CD4-positive, alpha-beta T cell (primary cell): ENCODE data around the gene TM9SF3. TPM values are rescaled to one million over a fixed set of nuclear protein-coding genes. Genes with fewer than 3 reads are reported as not detected.

ENCODE experiments used
- ATAC-seq: fragments of 200-7000 bp; cut with Tn5 transposase; one replicate; pipeline ENCODE4 v1.10.0; 2022; ENCODE audit warnings: mild to moderate bottlenecking; ENCODE audit not compliant: poor library complexity
- CTCF ChIA-PET: fragments of 350-600 bp; sonication (Branson Sonifier 250); formaldehyde crosslinking; loops from one replicate; lab custom pipeline; 2021; ENCODE audit warnings: antibody characterized with exemption, inconsistent platforms; lab: Charles Lee
- POLR2A ChIA-PET: fragments of 350-600 bp; sonication (Branson Sonifier 250); formaldehyde crosslinking; loops from one replicate; lab custom pipeline; 2021; ENCODE audit warnings: antibody characterized with exemption, inconsistent platforms; lab: Charles Lee
- DNase-seq, 14 experiments: peaks; one replicate each; pipeline ENCODE4 v3.0.0-alpha.2; 2013 to 2020; ENCODE audit warnings: mixed read lengths in 2 of 14
- H3K27ac ChIP-seq, 2 donors: one replicate each; pipeline versions ENCODE4 v1.5.1 to v1.7.0; 2013; ENCODE audit warnings: low read length in 2 of 2, low read depth in 1 of 2, mild to moderate bottlenecking in 1 of 2
- H3K27me3 ChIP-seq, 2 experiments: 1 replicate in 1 of 2; 2 replicates in 1 of 2; pipeline versions ENCODE4 v1.6.1 to v1.7.0; 2013; ENCODE audit warnings: low read length in 2 of 2, control low read depth in 1 of 2, mild to moderate bottlenecking in 1 of 2, moderate library complexity in 1 of 2; ENCODE audit not compliant: insufficient read depth in 2 of 2, control insufficient read depth in 1 of 2
- H3K36me3 ChIP-seq: one replicate; pipeline ENCODE4 v1.6.1; 2013; ENCODE audit warnings: low read length, control low read depth; ENCODE audit not compliant: insufficient read depth
- H3K4me1 ChIP-seq: one replicate; pipeline ENCODE4 v1.6.1; 2013; ENCODE audit warnings: low read length, control low read depth; ENCODE audit not compliant: insufficient read depth
- H3K4me3 ChIP-seq: one replicate; pipeline ENCODE4 v1.5.1; 2013; ENCODE audit warnings: mild to moderate bottlenecking, low read length, moderate library complexity
- H3K9me3 ChIP-seq, 2 experiments: 1 replicate in 1 of 2; 2 replicates in 1 of 2; pipeline versions ENCODE4 v1.6.1 to v1.7.0; 2013; ENCODE audit warnings: low read length in 2 of 2, mild to moderate bottlenecking in 2 of 2, control low read depth in 1 of 2, moderate library complexity in 1 of 2; ENCODE audit not compliant: control insufficient read depth in 1 of 2, insufficient read depth in 1 of 2
- H3K27ac Mint-ChIP-seq: one replicate; pipeline ENCODE4 v1.8.0; 2020; ENCODE audit warnings: mixed read lengths
- H3K27me3 Mint-ChIP-seq: one replicate; pipeline ENCODE4 v1.8.0; 2021; ENCODE audit warnings: mixed read lengths
- H3K36me3 Mint-ChIP-seq: one replicate; pipeline ENCODE4 v1.8.0; 2021; ENCODE audit warnings: low read depth, mixed read lengths
- H3K4me1 Mint-ChIP-seq: one replicate; pipeline ENCODE4 v1.8.0; 2021; ENCODE audit warnings: low read depth, mixed read lengths
- H3K4me3 Mint-ChIP-seq: one replicate; pipeline ENCODE4 v1.8.0; 2020; ENCODE audit warnings: mild to moderate bottlenecking, mixed read lengths
- H3K9me3 Mint-ChIP-seq: one replicate; pipeline ENCODE4 v1.8.0; 2020; ENCODE audit warnings: mixed read lengths
- CTCF ChIP-seq: fragments of 200-600 bp; IDR thresholded peaks from one replicate; pipeline ENCODE4 v1.8.0; 2022; ENCODE audit warnings: antibody characterized with exemption, mild to moderate bottlenecking
- intact Hi-C, 2 experiments: fragments of 100-400 bp; cut with DNase I in 1 of 2; cut with micrococcal nuclease in 1 of 2; formaldehyde crosslinking; loops; one replicate each; pipeline versions ENCODE4 v1.15.1 to v1.9.0; 2023 to 2025; cut with DNase I, micrococcal nuclease
- total RNA-seq, 174 experiments: library from RNA in 2 of 174; stranded (reverse) in 2 of 174; gene quantifications; one replicate each; pipeline ENCODE4 v1.2.3 and lab custom pipeline; 2021 to 2026

Gene TM9SF3
- total RNA-seq, 2 experiments from 2014 or later, result 92.4 to 92.7 TPM

GRCh38 chr10:96573036-96573435, 13.8 kb downstream of the TM9SF3 start:
- no peaks in the 10 kb centered on the region for H3K9me3 Mint-ChIP-seq
- peaks cover 6% of the 10 kb centered on the region for H3K4me1 ChIP-seq
- H3K27ac ChIP-seq, result no peak overlapping the region
- peaks cover 84% of the 10 kb centered on the region for H3K4me1 Mint-ChIP-seq
- H3K27me3 ChIP-seq, result no peaks in the 10 kb centered on the region
- no peak for TF ChIP-seq CTCF
- intact Hi-C loops, result no loop called here
- no peak for DNase-seq
- no peaks in the 10 kb centered on the region for H3K27me3 Mint-ChIP-seq
- peaks cover 38% of the 10 kb centered on the region for H3K36me3 ChIP-seq
- ChIA-PET POLR2A (interaction anchor here (0.7 to 1.2 kb wide), 2 partner anchors 10 to 14 kb away, joined by 3 to 4 read pairs; no protein-coding TSS in a partner anchor), CTCF (no interaction called here)
- no peaks in the 10 kb centered on the region for H3K9me3 ChIP-seq
- H3K4me3 ChIP-seq, result no peak overlapping the region
- H3K27ac Mint-ChIP-seq, result no peak overlapping the region
- H3K4me3 Mint-ChIP-seq, result no peak overlapping the region
- H3K36me3 Mint-ChIP-seq, result peaks cover 97% of the 10 kb centered on the region
- ATAC-seq, result no peak

- no peaks in the 10 kb centered on the region for H3K9me3 Mint-ChIP-seq
Observed at GRCh38 chr10:96570983-96571964, 15.5 kb downstream of the TM9SF3 start.

DNA sequence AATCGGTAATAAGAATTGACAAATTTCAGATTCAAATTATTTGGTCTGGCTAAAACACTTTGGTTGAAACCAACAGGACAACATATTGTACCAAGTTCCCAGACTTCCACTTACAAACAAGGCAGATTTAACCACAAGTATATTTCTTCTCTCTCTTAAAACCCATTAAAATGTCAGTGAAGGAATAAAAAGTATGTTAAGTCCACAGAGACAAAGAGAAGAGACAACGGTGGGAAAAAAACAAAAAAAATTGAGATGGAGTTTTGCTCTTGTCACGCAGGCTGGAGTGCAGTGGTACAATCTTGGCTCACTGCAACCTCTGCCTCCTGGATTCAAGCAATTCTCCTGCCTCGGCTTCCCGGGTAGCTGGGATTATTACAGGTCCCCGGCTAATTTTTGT, 16.3 kb downstream of the TM9SF3 start:
- Histone ChIP-seq H3K27ac (no peak overlapping the region), H3K36me3 (peaks cover 28% of the 10 kb centered on the region), H3K27me3 (no peaks in the 10 kb centered on the region), H3K4me3 (no peak overlapping the region), H3K4me1 (peaks cover 9% of the 10 kb centered on the region), H3K9me3 (no peaks in the 10 kb centered on the region)
- Mint-ChIP-seq H3K9me3 (no peaks in the 10 kb centered on the region), H3K36me3 (peaks cover 95% of the 10 kb centered on the region), H3K4me3 (no peak overlapping the region), H3K27ac (no peak overlapping the region), H3K4me1 (peaks cover 81% of the 10 kb centered on the region), H3K27me3 (no peaks in the 10 kb centered on the region)
- intact Hi-C loops, result no loop called here
- CTCF ChIA-PET, result interaction anchor here (0.8 kb wide), 1 partner anchor 12 kb away, joined by 3 read pairs; no protein-coding TSS in a partner anchor
- DNase-seq, result no peak
- ATAC-seq, result no peak
- TF ChIP-seq CTCF, result no peak
- POLR2A ChIA-PET, result no interaction called here

More at GRCh38 chr10:96570983-96571964, 15.5 kb downstream of the TM9SF3 start:
- H3K4me1 Mint-ChIP-seq, result peaks cover 84% of the 10 kb centered on the region
- Histone ChIP-seq H3K27ac (no peak overlapping the region), H3K27me3 (no peaks in the 10 kb centered on the region), H3K36me3 (peaks cover 36% of the 10 kb centered on the region), H3K9me3 (no peaks in the 10 kb centered on the region), H3K4me1 (peaks cover 9% of the 10 kb centered on the region), H3K4me3 (no peak overlapping the region)
- intact Hi-C loops, result no loop called here
- no peak for TF ChIP-seq CTCF
- no peak for DNase-seq
- no peak overlapping the region for H3K27ac Mint-ChIP-seq
- peaks cover 96% of the 10 kb centered on the region for H3K36me3 Mint-ChIP-seq
- H3K4me3 Mint-ChIP-seq, result no peak overlapping the region
- H3K27me3 Mint-ChIP-seq, result no peaks in the 10 kb centered on the region
- POLR2A ChIA-PET, result no interaction called here
- ATAC-seq, result no peak
- CTCF ChIA-PET, result interaction anchor here (0.8 kb wide), 1 partner anchor 13 kb away, joined by 3 read pairs; no protein-coding TSS in a partner anchor
